ENCODE measurements around the gene CRELD1. TPM values are rescaled to one million over a fixed set of nuclear protein-coding genes. Genes with fewer than 3 reads are reported as not detected.

CRELD1 gene
- total and polyA plus RNA-seq, 9 of the 15 experiments (the other 6 are each of a cell fraction or from before 2014, with no cell fraction given): 3.3 to 25.8 (median 16.5) TPM

GRCh38 chr3:9890249-9891071, 43.2 kb upstream of the CRELD1 start, which contains the start of gene JAGN1 (continued):
- TF ChIP-seq KLF16 (IDR thresholded peaks at IDR 0.05) (no peak), ZFP1 (CRISPR knock-in tag; IDR thresholded peaks at IDR 0.05) (no peak), ZNF134 (CRISPR knock-in tag; conservative IDR thresholded peaks at IDR 0.05) (no peak), NCOA6 (IDR thresholded peaks at IDR 0.05) (no peak), ZNF75A (CRISPR knock-in tag; IDR thresholded peaks at IDR 0.05) (no peak), FOXM1 (IDR thresholded peaks at IDR 0.05; ENCODE audit: low read depth) (peak; percentile 9; the same call in 1 of the 2 replicates), FOXM1 (CRISPR knock-in tag; IDR thresholded peaks at IDR 0.05; ENCODE audit: low read depth) (peak; percentile 77; the same call in 1 of the 2 replicates), NFE2L1 (tag; IDR thresholded peaks at IDR 0.05; ENCODE audit: borderline replicate concordance, low read depth) (no peak), KAT8 (IDR thresholded peaks at IDR 0.05; ENCODE audit: low read depth) (no peak), CGGBP1 (CRISPR knock-in tag; IDR thresholded peaks at IDR 0.05) (0 out of 2 replicates have a peak, but pooled peaks have one; percentile 21), ZNF696 (CRISPR knock-in tag; conservative IDR thresholded peaks at IDR 0.05) (no peak), ZKSCAN8 (CRISPR knock-in tag; IDR thresholded peaks at IDR 0.05) (no peak), ZNF165 (CRISPR knock-in tag; IDR thresholded peaks at IDR 0.05; ENCODE audit: borderline replicate concordance) (no peak), ZBTB11 (CRISPR knock-in tag; IDR thresholded peaks at IDR 0.05) (peak in 2 of 3 experiments; percentile 13 to 84; a peak in 1 of 6 replicates), ZHX1 (conservative IDR thresholded peaks at IDR 0.05; ENCODE audit: low read length) (peak; percentile 86), ATF7 (IDR thresholded peaks at IDR 0.05) (peak; percentile 72; the same call in 1 of the 2 replicates), KDM5B (IDR thresholded peaks at IDR 0.05; ENCODE audit: insufficient replicate concordance, low read depth, low read length) (peak; percentile 79), CREBBP (IDR thresholded peaks at IDR 0.05; ENCODE audit: low read depth, low read length) (no peak), IRF9 (tag; IDR thresholded peaks at IDR 0.05) (no peak), TCFL5 (CRISPR knock-in tag; conservative IDR thresholded peaks at IDR 0.05) (no peak), SMAD2 (IDR thresholded peaks at IDR 0.05; ENCODE audit: low read depth, low read length) (no peak)
